ENCODE results near the gene CTNNBL1. TPM values are rescaled to one million over a fixed set of nuclear protein-coding genes. Genes with fewer than 3 reads are reported as not detected.

Gene CTNNBL1
- total and polyA plus RNA-seq, 11 donors = 22.6 to 68.9 (median 50.5) TPM

DNA sequence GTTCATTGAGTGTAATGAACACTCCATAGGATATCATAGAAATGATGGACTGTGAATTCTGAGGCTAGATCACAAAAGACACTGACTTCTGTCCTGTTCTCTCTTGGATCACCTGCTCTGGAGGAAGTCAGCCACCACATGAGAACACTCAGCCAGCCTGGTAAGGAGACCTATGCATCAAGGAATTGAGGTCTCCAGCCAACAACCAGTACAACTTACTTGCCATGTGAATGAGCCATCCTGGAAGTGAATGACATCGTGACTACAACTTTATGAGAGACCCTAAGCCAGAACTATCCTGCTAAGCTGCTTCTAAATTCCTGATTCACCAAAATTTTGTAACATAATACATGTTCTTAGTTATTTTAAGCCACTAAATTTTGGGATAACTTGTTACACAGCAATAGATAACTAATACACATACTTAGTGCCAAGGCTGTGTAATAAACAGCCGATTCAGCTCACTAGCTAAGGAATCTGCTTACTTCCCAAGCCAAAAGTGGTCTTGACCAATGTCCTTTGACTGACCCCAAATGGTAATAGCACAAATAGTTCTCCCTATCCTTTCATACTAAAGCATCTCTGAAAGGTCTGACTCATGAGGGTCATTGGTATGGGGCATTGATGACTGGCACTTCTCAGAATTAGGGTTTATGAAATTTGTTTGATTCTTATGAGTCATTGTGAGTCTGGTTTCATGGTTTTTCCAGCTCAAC lies 6.9 kb upstream of the CTNNBL1 start:
- no peak overlapping the region for H3K4me3 ChIP-seq
- 80 to 91% (median 89%) methylated on average over 2 of the region's 2 CpGs for WGBS, 4 donors
- DNase-seq (no peak), ATAC-seq (no peak)
- H3K9me3 ChIP-seq = no peaks in the 10 kb centered on the region
- H3K36me3 ChIP-seq = no peaks in the 10 kb centered on the region
- TF ChIP-seq POLR2A (IDR thresholded peaks at IDR 0.05) = no peak
- TF ChIP-seq, protein P1, sequence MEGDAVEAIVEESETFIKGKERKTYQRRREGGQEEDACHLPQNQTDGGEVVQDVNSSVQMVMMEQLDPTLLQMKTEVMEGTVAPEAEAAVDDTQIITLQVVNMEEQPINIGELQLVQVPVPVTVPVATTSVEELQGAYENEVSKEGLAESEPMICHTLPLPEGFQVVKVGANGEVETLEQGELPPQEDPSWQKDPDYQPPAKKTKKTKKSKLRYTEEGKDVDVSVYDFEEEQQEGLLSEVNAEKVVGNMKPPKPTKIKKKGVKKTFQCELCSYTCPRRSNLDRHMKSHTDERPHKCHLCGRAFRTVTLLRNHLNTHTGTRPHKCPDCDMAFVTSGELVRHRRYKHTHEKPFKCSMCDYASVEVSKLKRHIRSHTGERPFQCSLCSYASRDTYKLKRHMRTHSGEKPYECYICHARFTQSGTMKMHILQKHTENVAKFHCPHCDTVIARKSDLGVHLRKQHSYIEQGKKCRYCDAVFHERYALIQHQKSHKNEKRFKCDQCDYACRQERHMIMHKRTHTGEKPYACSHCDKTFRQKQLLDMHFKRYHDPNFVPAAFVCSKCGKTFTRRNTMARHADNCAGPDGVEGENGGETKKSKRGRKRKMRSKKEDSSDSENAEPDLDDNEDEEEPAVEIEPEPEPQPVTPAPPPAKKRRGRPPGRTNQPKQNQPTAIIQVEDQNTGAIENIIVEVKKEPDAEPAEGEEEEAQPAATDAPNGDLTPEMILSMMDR (IDR thresholded peaks at IDR 0.05) = no peak
- intact Hi-C loops (cut with DNase I) = no loop called here
- H3K27me3 ChIP-seq = peaks cover 0 to 13% (median 0%) of the 10 kb centered on the region in 9 donors
- no peak overlapping the region for H3K27ac ChIP-seq
- H3K4me1 ChIP-seq = no peaks in the 10 kb centered on the region

- DNase-seq = no peak
- Histone ChIP-seq H3K4me3 (no peak overlapping the region), H3K9me3 (no peaks in the 10 kb centered on the region), H3K4me1 (no peaks in the 10 kb centered on the region), H3K27ac (no peak overlapping the region), H3K27me3 (peaks cover 0 to 13% (median 0%) of the 10 kb centered on the region in 9 donors), H3K36me3 (no peaks in the 10 kb centered on the region)
- intact Hi-C loops (cut with DNase I) = no loop called here
- no peak for ATAC-seq
- TF ChIP-seq, protein P1 (IDR thresholded peaks at IDR 0.05) = no peak
- no peak for TF ChIP-seq POLR2A (IDR thresholded peaks at IDR 0.05)
- 70 to 84% (median 78%) methylated on average over 3 of the region's 3 CpGs for WGBS, 4 donors
Observed at GRCh38 chr20:37687478-37687805, 6.4 kb upstream of the CTNNBL1 start.

GRCh38 chr20:37688093-37688492 lies 5.7 kb upstream of the CTNNBL1 start:
- peaks cover 0 to 2% (median 0%) of the 10 kb centered on the region in 12 donors for H3K4me1 ChIP-seq
- 65 to 82% (median 69%) methylated on average over 4 of the region's 4 CpGs for WGBS, 4 donors

DNA sequence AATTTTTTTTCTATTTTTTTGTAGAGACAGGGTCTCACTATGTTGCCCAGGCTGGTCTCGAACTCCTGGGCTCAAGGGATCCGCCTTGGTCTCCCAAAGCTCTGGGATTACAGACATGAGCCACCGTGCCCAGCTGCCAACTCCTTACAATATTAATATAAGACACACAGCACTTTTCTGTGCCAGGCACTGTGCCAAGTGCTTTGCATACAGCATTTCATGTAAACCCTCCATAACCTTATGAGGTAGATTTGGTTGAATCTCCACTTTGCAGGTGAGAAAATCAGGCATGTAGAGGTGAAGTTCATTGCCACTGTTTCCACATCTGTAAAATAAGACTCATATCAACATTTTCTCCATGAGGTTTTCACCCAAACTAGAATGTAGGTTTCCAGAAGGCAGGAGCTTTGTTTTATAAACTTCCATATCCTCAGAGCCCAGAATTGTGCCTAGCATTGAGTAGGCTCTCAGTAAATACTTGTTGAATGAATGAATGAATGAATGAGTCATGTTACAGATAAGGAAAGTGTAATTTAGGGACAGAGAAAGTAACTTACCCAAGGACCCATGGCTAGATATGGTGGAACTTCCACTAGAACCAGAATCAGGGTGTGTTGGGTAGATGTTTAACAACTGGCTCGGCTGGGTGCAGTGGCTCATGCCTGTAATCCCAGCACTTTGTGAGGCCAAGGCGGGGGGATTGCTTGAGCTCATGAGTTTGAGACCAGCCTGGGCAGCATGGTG lies 3.0 kb upstream of the CTNNBL1 start:
- WGBS, 4 donors = 76 to 83% (median 81%) methylated on average over 5 of the region's 5 CpGs
- TF ChIP-seq, protein P1 (IDR thresholded peaks at IDR 0.05) = no peak
- H3K27ac ChIP-seq = no peak overlapping the region
- peaks cover 0 to 22% (median 14%) of the 10 kb centered on the region in 12 donors for H3K4me1 ChIP-seq
- DNase-seq = no peak
- H3K4me3 ChIP-seq = no peak overlapping the region
- H3K36me3 ChIP-seq = no peaks in the 10 kb centered on the region
- H3K27me3 ChIP-seq = peaks cover 0 to 13% (median 0%) of the 10 kb centered on the region in 9 donors
- no peak for ATAC-seq
- H3K9me3 ChIP-seq = no peaks in the 10 kb centered on the region
- intact Hi-C loops (cut with DNase I) = no loop called here

More at GRCh38 chr20:37688093-37688492, 5.7 kb upstream of the CTNNBL1 start:
- no peak for DNase-seq
- peaks cover 0 to 13% (median 0%) of the 10 kb centered on the region in 9 donors for H3K27me3 ChIP-seq
- H3K36me3 ChIP-seq = no peaks in the 10 kb centered on the region
- no peak for ATAC-seq
- no peak for TF ChIP-seq POLR2A (IDR thresholded peaks at IDR 0.05)
- TF ChIP-seq, protein P1 (IDR thresholded peaks at IDR 0.05) = no peak
- intact Hi-C loops (cut with DNase I) = no loop called here
- no peak overlapping the region for H3K4me3 ChIP-seq
- no peak overlapping the region for H3K27ac ChIP-seq
- H3K9me3 ChIP-seq = no peaks in the 10 kb centered on the region

Data from heart left ventricle (tissue), 16 donors.